Subcutaneous abdominal adipose tissue (tissue), 5 donors: ENCODE measurements around the gene COPS8.

Experiments
- H3K27ac ChIP-seq: one replicate; pipeline ENCODE4 v1.7.0; 2013; ENCODE audit warnings: low read depth, mild to moderate bottlenecking, inconsistent platforms, low read length, moderate library complexity
- H3K27me3 ChIP-seq, 5 donors: one replicate each; pipeline ENCODE4 v1.7.0; 2013; ENCODE audit warnings: low read length in 5 of 5, inconsistent platforms in 1 of 5; ENCODE audit not compliant: control insufficient read depth in 5 of 5, insufficient read depth in 4 of 5
- H3K36me3 ChIP-seq, 5 donors: one replicate each; pipeline ENCODE4 v1.7.0; 2013; ENCODE audit warnings: low read length in 5 of 5; ENCODE audit not compliant: control insufficient read depth in 5 of 5, insufficient read depth in 5 of 5
- H3K4me1 ChIP-seq, 5 donors: one replicate each; pipeline ENCODE4 v1.7.0; 2013; ENCODE audit warnings: low read length in 5 of 5, mild to moderate bottlenecking in 3 of 5, moderate library complexity in 1 of 5; ENCODE audit not compliant: control insufficient read depth in 5 of 5, insufficient read depth in 5 of 5
- H3K4me3 ChIP-seq, 5 donors: one replicate each; pipeline ENCODE4 v1.7.0; 2013; ENCODE audit warnings: low read length in 5 of 5, low read depth in 1 of 5
- H3K9ac ChIP-seq, 5 donors: one replicate each; pipeline ENCODE4 v1.7.0; 2013; ENCODE audit warnings: low read length in 5 of 5, mild to moderate bottlenecking in 4 of 5, moderate library complexity in 3 of 5
- H3K9me3 ChIP-seq, 5 donors: one replicate each; pipeline ENCODE4 v1.7.0; 2013; ENCODE audit warnings: low read length in 5 of 5; ENCODE audit not compliant: control insufficient read depth in 5 of 5
- donor health status: healthy.
- donor health status: healthy.
- donor health status: healthy.
- donor health status: healthy.
- donor health status: healthy.

The COPS8 gene

DNA sequence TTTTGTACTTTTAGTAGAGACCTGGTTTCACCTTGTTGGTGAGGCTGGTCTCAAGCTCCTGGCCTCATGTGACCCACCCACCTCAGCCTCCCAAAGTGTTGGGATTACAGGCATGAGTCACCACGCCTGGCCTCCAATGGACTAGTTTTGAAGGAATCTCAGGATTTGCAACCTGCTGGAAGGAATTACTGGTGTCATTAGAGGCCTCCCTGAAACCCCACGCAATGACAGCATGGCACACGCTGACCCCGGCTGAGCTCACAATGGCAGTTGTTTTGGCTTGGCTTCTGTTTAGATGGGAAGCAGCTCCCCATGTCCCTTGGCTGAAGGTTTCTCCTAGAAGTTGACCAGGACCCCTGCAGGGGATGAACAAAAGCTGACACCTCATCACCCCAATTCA is 23.1 kb upstream of the COPS8 start:
- Histone ChIP-seq H3K9me3 (no peaks in the 10 kb centered on the region), H3K9ac (no peak overlapping the region), H3K27me3 (no peaks in the 10 kb centered on the region), H3K27ac (no peak overlapping the region), H3K4me1 (peaks cover 0 to 8% (median 3%) of the 10 kb centered on the region in 5 donors), H3K4me3 (no peak overlapping the region), H3K36me3 (peaks cover 0 to 2% (median 0%) of the 10 kb centered on the region in 5 donors)

DNA sequence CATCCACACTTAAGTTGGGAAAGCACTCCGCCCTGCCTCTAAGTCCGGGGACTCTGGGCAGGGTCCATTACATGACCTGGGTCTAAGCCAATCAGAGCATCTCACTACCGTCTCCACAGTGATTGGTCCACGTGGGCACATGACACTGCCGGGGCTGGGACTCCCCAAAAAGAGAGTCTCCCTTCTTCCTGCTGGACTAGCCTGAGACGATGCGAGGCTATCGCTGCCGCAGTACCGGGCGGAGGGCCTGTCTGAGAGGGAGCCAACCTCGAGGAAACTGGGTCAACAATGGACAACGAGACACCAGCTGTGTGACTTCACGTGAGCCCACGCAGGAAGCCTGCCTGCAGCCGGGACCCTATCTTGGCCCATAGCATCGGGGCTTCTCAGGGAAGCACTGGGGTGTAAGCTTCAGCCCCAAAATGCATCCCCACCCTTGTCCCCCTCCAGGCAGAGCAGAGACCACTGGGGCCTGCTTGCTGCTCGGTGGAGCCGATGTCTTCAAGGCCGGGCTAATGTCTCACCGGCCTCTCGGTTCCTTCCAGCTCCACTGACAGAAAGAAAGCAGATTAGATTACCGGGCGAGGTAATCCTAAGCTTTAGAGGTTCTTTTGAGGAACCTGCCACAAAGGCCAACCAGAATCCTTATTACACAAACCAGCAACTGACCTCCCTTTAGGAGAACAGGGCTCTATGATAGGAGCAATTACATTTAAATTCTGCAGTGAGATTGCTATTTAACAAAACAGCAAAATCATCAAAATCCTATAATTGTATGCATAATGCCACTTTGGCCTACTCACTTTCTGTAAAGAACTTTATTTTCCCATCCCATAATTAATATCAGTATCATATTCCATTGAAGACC is 21.3 kb upstream of the COPS8 start:
- H3K36me3 ChIP-seq: no peaks in the 10 kb centered on the region
- H3K27ac ChIP-seq: no peak overlapping the region
- H3K4me3 ChIP-seq: no peak overlapping the region
- H3K9me3 ChIP-seq: no peaks in the 10 kb centered on the region
- H3K4me1 ChIP-seq: peaks cover 0 to 8% (median 3%) of the 10 kb centered on the region in 5 donors
- no peak overlapping the region for H3K9ac ChIP-seq
- no peaks in the 10 kb centered on the region for H3K27me3 ChIP-seq

- Histone ChIP-seq H3K36me3 (no peaks in the 10 kb centered on the region), H3K4me1 (peaks cover 0 to 8% (median 3%) of the 10 kb centered on the region in 5 donors), H3K27ac (no peak overlapping the region), H3K4me3 (no peak overlapping the region), H3K9me3 (no peaks in the 10 kb centered on the region), H3K9ac (no peak overlapping the region), H3K27me3 (no peaks in the 10 kb centered on the region)
Observed at GRCh38 chr2:237065071-237065377, 20.7 kb upstream of the COPS8 start.

DNA sequence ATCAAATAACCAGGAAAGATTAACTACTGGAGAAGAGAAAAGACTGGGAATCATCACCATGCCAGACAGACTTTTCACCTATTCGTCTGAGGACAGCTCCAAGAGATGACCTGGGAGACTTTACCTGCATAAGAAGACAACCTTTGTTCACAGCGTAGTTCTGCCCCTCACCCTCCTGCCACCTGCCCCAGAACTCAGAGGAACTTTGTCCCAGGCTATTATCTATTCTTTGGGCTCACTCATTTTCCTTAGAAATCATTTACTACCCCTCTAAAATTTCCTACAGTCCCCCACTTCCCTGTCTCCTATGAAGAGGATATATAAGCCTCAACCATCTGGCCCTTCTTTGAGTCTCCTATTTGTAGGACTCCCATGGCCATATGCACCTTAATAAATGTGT is 19.3 kb upstream of the COPS8 start:
- Histone ChIP-seq H3K9ac (no peak overlapping the region), H3K4me1 (no peaks in the 10 kb centered on the region), H3K27ac (no peak overlapping the region), H3K27me3 (no peaks in the 10 kb centered on the region), H3K4me3 (no peak overlapping the region), H3K36me3 (no peaks in the 10 kb centered on the region), H3K9me3 (no peaks in the 10 kb centered on the region)

GRCh38 chr2:237068005-237068576 is 17.6 kb upstream of the COPS8 start:
- Histone ChIP-seq H3K27me3 (no peaks in the 10 kb centered on the region), H3K9ac (peak overlapping the region in 2 of 5 donors; percentile 32 to 53), H3K36me3 (no peaks in the 10 kb centered on the region), H3K9me3 (no peaks in the 10 kb centered on the region), H3K4me1 (peaks cover 0 to 5% (median 5%) of the 10 kb centered on the region in 5 donors), H3K27ac (no peak overlapping the region), H3K4me3 (no peak overlapping the region)

DNA sequence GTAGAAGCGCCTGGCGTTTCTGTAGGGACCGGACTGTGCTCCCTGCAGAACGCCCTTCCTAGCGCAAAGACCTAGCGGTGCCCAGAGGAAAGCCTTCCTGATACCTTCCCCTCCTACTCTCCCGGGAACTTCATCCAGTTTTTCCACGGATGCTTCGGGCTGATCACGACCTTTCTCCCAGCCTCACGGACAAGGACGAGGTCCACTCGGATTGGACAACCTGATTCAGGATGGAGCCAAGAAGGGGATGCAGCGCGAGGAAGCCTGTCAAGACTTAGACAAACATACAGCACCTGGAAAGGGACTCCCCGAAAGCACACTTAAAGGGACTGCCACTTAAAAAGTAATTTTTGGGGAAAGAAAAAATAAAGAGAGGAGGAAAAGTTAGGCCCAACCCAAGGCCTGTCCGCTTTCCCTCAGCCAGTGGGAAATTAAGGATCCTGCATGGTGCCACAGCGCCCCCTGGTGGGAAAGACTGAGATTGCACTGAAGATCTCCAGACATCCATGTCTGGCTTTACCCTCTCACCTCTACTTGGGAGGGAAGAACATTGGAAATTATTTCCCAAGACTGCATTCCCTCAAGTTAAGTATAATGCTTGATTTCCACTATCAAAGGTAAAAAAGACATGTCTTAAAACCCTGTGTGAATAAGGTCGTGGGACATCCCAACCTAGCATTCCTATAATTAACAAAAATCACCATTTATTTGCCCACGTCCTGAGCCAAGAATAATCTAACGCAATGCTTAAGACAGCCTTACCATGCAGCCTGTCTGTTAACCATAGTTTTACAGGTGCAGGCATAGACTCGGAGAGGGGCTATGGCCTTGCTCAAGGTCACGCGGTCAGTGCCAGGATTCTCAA is 13.4 kb upstream of the COPS8 start:
- Histone ChIP-seq H3K9ac (peak overlapping the region in 2 of 5 donors; percentile 5 to 36), H3K4me1 (peaks cover 0 to 33% (median 10%) of the 10 kb centered on the region in 5 donors), H3K4me3 (no peak overlapping the region)

GRCh38 chr2:237073552-237073951 is 12.1 kb upstream of the COPS8 start:
- Histone ChIP-seq H3K4me1 (peaks cover 0 to 33% (median 10%) of the 10 kb centered on the region in 5 donors), H3K36me3 (no peaks in the 10 kb centered on the region), H3K9ac (no peak overlapping the region), H3K27ac (no peak overlapping the region), H3K27me3 (no peaks in the 10 kb centered on the region), H3K9me3 (no peaks in the 10 kb centered on the region), H3K4me3 (no peak overlapping the region)

More for the DNA sequence above, 13.4 kb upstream of the COPS8 start:
- no peaks in the 10 kb centered on the region for H3K9me3 ChIP-seq
- no peaks in the 10 kb centered on the region for H3K27me3 ChIP-seq
- no peak overlapping the region for H3K27ac ChIP-seq
- no peaks in the 10 kb centered on the region for H3K36me3 ChIP-seq

GRCh38 chr2:237074211-237074993 is 11.3 kb upstream of the COPS8 start:
- no peaks in the 10 kb centered on the region for H3K27me3 ChIP-seq
- H3K4me3 ChIP-seq: no peak overlapping the region
- H3K4me1 ChIP-seq: peaks cover 0 to 33% (median 10%) of the 10 kb centered on the region in 5 donors
- H3K36me3 ChIP-seq: no peaks in the 10 kb centered on the region
- no peaks in the 10 kb centered on the region for H3K9me3 ChIP-seq
- H3K27ac ChIP-seq: no peak overlapping the region
- H3K9ac ChIP-seq: no peak overlapping the region

DNA sequence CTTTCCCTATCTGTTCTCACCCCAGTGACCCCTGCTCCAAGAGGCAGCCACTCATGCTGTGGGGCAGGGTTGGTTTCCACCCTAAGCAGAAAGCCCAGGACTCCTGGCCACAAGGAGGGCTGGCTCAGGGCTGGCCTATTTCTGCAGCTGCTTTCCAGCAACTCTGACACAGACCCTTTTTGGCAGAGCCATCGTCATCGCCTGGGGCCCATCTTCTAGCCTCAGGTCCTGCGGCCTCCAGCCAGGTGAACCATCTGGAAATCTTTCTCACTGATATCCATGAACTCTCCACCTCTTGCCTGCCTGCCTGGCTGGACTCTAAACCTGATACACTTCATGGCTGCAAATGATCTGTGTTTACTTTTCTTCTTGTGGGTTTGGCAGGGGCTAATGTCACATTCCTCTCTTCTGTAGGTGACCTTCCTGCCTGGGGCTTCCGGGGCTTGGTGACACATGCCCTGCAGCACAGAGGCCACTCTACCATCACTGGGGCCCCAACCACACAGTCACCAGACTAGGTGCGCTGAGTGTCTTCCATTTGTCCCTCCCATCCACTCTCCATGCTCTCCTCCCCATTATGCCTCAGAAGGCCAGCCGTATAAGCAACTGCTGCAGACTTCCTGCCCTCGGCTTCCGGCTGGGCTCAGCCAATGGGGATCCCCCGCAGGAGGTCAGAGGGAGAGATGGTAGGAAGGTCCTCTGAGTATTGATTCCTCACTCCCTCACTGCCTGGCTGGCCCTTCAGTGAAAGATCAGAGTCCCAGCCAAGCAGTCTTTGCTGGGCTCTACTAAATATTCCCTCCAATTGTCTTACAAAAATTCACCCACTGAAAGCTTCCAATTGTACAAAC is 9.7 kb upstream of the COPS8 start:
- Histone ChIP-seq H3K9me3 (no peaks in the 10 kb centered on the region), H3K4me3 (no peak overlapping the region), H3K27ac (no peak overlapping the region), H3K4me1 (peaks cover 0 to 33% (median 10%) of the 10 kb centered on the region in 5 donors), H3K27me3 (no peaks in the 10 kb centered on the region), H3K9ac (no peak overlapping the region), H3K36me3 (no peaks in the 10 kb centered on the region)
